ENCODE data around the gene TMX2.
"Not testable (repeated sequence)": the region's sequence is repeated elsewhere in the genome, so short reads cannot be mapped to it uniquely, and the experiment has no call there.

The TMX2 gene

DNA sequence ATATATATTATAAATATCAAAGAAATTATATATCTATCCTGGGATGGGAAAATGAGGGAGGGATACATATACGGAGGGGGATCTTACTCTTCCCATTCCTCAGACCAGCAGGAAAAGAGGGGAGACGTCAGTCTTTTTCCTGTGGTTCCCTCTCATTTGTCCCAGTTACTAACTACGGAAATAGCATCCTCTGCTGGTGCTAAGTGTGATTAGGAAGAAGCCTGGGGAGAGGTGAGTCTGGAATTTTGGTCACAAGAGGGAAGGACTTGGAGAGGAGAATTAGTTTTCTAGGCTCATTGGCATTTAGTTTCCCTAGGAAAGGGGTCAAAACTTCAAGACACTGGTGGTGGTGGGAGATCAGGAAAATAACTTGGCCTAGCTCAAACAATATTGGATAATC is 12.0 kb upstream of the TMX2 start:
- H3K27ac Mint-ChIP-seq, result no peak overlapping the region
- no peaks in the 10 kb centered on the region for H3K9me3 Mint-ChIP-seq
- DNase-seq (ENCODE audit: low spot score in 2 of 2), result no peak
- H3K4me3 Mint-ChIP-seq, result no peak overlapping the region
- ATAC-seq, result no peak
- peaks cover 100% of the 10 kb centered on the region for H3K36me3 Mint-ChIP-seq
- no peaks in the 10 kb centered on the region for H3K4me1 Mint-ChIP-seq

DNA sequence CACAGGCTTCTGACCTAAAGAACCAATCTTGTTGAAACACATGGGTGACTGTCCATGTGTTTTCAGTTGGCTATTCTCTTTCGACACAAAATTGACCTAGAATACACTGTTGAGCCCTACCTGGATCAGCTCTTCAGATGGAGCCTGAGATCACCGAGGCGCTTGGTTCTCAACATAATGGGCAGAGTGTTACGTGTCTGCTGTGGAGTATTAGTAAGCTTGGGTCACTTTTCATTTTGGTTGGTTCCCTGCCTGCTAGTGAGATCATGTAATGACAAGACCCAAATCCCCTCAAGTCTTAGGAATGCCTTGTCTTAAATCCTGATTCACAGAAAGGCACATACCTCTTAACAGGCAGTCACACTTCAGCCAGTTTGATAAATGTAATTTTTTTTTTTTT is 9.1 kb upstream of the TMX2 start:
- peak overlapping the region; percentile 61 for H3K27ac Mint-ChIP-seq
- no peaks in the 10 kb centered on the region for H3K9me3 Mint-ChIP-seq
- ATAC-seq (no peak), DNase-seq (ENCODE audit: low spot score in 2 of 2) (no peak)
- no peak overlapping the region for H3K4me3 Mint-ChIP-seq
- no peaks in the 10 kb centered on the region for H3K4me1 Mint-ChIP-seq
- H3K36me3 Mint-ChIP-seq, result peaks cover 98% of the 10 kb centered on the region

DNA sequence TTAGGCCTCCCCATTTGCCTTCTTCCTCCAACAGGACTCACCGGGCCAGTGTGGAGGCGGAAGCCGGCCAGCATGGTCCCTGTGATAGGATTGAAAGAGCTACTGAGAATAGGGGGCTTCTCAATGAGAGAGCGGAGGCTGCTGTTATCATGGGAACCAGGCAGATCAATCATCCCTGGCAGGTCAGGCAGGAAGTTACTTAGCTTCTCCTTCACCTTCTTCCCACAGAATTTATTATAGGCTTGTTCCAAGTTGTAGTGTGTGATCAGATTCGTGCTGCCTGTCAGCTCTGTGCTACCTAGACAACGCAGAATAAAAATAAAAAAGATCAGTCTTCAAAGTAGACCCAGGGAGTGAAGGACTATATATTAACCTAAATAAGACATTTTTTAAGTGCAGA is 7.5 kb upstream of the TMX2 start:
- Mint-ChIP-seq H3K36me3 (peaks cover 96% of the 10 kb centered on the region), H3K9me3 (no peaks in the 10 kb centered on the region), H3K27ac (peak overlapping the region; percentile 2), H3K4me3 (no peak overlapping the region), H3K4me1 (peaks cover 5% of the 10 kb centered on the region)
- DNase-seq (ENCODE audit: low spot score in 2 of 2), result no peak
- no peak for ATAC-seq

DNA sequence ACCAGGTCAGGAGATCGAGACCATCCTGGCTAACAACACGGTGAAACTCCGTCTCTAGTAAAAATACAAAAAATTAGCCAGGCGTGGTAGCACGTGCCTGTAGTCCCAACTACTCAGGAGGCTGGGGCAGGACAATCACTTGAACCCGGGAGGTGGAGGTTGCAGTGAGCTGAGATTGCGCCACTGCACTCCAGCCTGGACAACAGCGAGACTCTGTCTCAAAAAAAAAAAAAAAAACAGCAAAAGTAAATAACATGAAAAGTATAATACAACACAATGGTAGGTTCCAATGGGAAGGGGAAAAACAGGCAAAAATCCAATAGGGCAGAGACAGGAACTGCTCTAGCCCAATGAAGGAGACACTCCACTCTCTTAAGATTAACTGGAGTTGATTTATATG is 7.0 kb upstream of the TMX2 start:
- ATAC-seq; DNase-seq (ENCODE audit: low spot score in 2 of 2); H3K4me3 Mint-ChIP-seq; H3K27ac Mint-ChIP-seq; H3K9me3 Mint-ChIP-seq: not testable (repeated sequence)
- peaks cover 91% of the 10 kb centered on the region for H3K36me3 Mint-ChIP-seq
- H3K4me1 Mint-ChIP-seq, result peaks cover 10% of the 10 kb centered on the region

DNA sequence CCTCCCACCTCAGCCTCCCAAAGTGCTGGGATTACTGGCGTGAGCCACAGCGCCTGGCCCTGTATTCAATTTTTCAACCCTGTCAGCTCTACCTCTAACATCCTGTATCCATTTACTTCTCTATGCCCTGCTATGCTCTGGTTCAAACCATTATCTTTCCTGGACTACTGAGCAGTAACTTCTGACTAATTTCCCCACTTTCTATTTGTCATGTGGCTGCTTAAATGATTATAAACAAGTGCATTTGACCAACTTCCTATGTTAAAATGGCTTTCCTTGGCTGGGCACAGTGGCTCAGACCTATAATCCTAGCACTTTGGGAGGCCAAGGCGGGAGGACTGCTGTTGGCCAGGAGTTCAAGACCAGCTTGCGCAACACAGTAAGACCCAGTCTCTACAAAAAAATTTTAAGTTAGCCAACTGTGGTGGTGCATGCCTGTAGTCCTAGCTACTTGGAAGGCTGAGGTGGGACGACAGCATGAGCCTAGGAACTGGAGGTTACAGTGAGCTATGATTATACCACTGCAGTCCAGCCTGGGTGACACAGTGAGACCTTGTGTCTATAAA is 2.5 kb upstream of the TMX2 start:
- Mint-ChIP-seq H3K4me1 (peaks cover 39% of the 10 kb centered on the region), H3K4me3 (peak overlapping the region; percentile 95), H3K36me3 (peaks cover 71% of the 10 kb centered on the region)

DNA sequence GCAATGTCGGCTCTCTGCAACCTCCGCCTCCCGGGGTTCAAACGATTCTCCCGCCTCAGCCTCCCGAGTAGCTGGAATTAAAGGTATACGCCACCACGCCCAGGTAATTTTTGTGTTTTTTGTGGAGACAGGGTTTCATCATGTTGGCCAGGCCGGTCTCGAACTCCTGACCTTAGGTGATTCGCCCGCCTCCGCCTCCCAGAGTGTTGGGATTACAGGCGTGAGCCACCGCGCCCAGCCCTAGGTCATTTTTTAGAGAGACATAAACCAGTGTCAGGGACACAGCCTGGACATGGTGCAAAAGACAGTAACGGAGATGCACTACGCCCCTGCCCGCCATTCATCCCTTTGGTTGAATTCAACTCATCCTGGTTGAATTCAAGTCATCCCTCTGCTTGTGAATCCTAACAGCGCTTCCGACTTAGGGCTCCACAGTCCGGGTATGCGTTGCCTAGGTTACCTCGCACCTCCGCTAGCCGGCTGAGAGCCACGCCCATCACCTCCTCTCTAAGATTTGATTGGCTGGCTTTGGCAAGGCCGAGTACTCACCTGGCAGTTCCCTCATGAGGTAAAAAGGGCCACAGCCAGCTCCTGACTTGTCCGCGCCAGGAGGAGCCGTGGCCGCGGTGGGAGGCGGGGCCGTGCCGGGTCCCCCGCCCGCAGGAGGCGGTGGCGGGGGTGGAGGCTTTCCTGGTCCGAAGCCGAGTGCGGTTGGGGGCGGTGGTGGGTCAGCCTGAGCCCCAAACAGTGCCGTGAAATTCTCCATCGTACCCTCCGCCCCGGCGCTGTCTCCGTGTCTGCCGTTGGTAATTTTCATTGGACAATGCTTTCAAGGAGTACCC is 758 bp upstream of the TMX2 start, which contains the start of gene MED19:
Gene MED19 (minus strand): TSS at position 802 of the 842 bp plus-strand sequence. CDS start 36 bp downstream, at position 766.
- ATAC-seq, result peak; percentile 65
- Mint-ChIP-seq H3K4me1 (peaks cover 39% of the 10 kb centered on the region), H3K4me3 (peak within 1 kb of the TSS; percentile 95), H3K9me3 (no peaks in the 10 kb centered on the region), H3K36me3 (peaks cover 53% of the 10 kb centered on the region), H3K27ac (peak within 1 kb of the TSS; percentile 96)
- peak; percentile 58 to 91 for DNase-seq (ENCODE audit: low spot score in 2 of 2)

More for the DNA sequence above, 2.5 kb upstream of the TMX2 start:
- peak overlapping the region; percentile 16 for H3K27ac Mint-ChIP-seq
- ATAC-seq (peak; percentile 12), DNase-seq (ENCODE audit: low spot score in 2 of 2) (peak in 1 of 2 donors; percentile 60)
- no peaks in the 10 kb centered on the region for H3K9me3 Mint-ChIP-seq

DNA sequence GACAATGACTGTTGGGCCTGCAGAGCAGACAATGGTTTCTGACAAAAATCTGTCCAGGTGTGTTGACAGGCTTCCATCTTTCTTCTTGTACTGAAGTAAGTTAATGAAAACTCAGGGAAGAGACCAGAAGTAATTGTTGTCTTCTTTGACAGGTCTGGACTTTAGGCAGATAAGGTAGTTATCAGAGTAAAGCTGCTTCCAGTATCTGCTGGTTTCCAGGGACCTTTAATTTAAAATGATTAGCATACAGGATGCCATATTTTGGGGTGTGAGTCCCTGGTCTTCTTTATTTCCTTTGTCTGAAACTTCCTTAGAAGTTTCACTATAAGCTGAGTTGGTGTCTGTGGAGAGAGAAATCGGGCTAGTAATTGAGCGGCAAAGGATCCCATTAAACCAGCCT is 1.4 kb downstream of the TMX2 start:
- ATAC-seq (no peak), DNase-seq (ENCODE audit: low spot score in 2 of 2) (no peak)
- Mint-ChIP-seq H3K36me3 (peaks cover 46% of the 10 kb centered on the region), H3K4me1 (peaks cover 45% of the 10 kb centered on the region), H3K27ac (peak overlapping the region; percentile 96), H3K9me3 (no peaks in the 10 kb centered on the region), H3K4me3 (peak overlapping the region; percentile 95)

DNA sequence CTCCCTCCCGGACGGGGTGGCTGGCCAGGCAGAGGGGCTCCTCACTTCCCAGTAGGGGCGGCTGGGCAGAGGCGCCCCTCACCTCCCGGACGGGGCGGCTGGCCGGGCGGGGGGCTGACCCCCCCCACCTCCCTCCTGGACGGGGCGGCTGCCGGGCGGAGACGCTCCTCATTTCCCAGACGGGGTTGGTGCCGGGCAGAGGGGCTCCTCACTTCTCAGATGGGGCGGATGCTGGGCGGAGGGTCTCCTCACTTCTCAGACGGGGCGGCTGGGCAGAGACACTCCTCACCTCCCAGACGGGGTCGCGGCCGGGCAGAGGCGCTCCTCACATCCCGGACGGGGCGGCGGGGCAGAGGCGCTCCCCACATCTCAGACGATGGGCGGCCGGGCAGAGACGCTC is 4.3 kb downstream of the TMX2 start:
- not testable (repeated sequence) for ATAC-seq; DNase-seq (ENCODE audit: low spot score in 2 of 2); H3K4me3 Mint-ChIP-seq; H3K9me3 Mint-ChIP-seq; H3K27ac Mint-ChIP-seq
- Mint-ChIP-seq H3K4me1 (peaks cover 23% of the 10 kb centered on the region), H3K36me3 (peaks cover 55% of the 10 kb centered on the region)

DNA sequence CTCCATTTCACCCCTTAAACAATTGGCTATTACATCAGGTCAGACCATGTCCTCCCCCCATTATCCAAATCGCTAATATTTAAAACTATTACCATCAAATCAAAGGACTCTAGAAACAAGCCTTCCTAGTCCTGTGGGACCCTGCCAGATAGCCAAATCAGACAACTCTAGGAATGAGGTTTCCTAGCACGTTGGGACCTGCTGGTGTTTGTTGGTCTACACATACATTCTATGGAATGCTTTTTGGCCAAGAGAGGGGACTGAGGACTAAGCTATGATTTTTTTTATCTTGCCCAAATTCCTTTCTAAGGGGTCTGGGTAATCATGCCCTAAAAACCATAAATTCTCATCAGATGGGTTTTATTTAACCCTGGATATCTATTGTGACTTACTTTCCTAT is 14.8 kb downstream of the TMX2 start:
- no peak overlapping the region for H3K4me3 Mint-ChIP-seq
- peaks cover 47% of the 10 kb centered on the region for H3K36me3 Mint-ChIP-seq
- H3K4me1 Mint-ChIP-seq, result peaks cover 6% of the 10 kb centered on the region
- peak overlapping the region; percentile 81 for H3K27ac Mint-ChIP-seq
- no peak for ATAC-seq
- DNase-seq (ENCODE audit: low spot score in 2 of 2), result no peak
- H3K9me3 Mint-ChIP-seq, result no peaks in the 10 kb centered on the region

DNA sequence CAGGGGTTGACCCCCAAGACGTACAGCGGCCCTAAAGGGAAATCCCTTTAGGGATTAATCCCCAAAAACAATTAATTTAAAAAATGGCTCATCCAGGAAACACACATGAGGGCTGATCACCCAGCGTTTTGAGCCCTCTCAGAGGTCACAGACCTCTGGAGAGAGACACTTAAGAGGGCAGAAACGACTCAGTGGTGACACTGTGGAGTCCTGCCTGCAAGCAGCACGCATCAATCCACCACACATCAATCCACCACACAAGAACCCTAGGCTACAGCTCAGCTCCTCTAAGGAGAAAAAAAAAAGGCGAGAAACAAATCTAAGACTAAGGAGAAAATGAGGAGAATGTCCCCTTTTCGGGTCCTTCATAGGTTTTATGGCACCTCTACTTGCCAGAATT is 16.4 kb downstream of the TMX2 start:
- ATAC-seq (peak; percentile 28), DNase-seq (ENCODE audit: low spot score in 2 of 2) (no peak)
- Mint-ChIP-seq H3K36me3 (peaks cover 44% of the 10 kb centered on the region), H3K9me3 (no peaks in the 10 kb centered on the region), H3K4me3 (no peak overlapping the region), H3K27ac (peak overlapping the region; percentile 81), H3K4me1 (peaks cover 6% of the 10 kb centered on the region)

DNA sequence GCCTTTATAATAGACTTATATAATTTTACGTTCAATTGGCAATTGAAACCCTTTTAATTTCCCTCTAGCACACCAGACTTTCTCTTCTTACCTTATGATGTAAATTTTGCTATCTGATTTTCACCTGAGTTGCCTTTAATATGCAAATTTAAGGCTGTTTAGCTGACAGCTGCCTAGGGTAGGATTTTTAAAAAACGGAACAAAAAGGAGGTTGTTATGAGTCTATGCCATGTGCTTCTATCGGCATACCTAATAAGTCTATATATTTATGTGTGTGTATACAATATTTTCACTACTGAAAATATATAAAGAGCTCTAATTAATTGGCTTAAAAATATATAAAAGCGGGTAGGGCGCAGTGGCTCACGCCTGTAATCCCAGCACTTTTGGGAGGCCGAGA is 17.1 kb downstream of the TMX2 start:
- Mint-ChIP-seq H3K4me1 (peaks cover 6% of the 10 kb centered on the region), H3K27ac (peak overlapping the region; percentile 81), H3K36me3 (peaks cover 44% of the 10 kb centered on the region), H3K4me3 (no peak overlapping the region), H3K9me3 (no peaks in the 10 kb centered on the region)
- DNase-seq (ENCODE audit: low spot score in 2 of 2) (no peak), ATAC-seq (no peak)

DNA sequence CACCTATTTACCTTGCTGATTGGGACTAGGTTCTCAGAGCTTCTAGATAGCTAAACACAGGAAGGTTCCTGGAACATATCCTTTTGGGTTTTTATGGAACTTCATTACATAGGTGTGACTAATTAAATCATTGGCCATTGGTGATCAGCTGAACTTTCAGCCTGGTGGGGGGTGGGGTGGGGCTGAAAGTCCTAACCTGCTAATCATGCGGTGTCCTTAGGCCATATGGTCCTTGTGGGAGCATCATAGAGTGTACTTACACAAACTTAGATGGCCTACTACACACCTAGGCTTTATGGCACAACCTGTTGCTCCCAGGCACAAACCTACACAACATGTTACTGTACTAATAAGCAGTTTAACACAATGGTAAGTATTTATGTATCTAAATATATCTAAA is 20.3 kb downstream of the TMX2 start:
- Mint-ChIP-seq H3K9me3 (no peaks in the 10 kb centered on the region), H3K27ac (peak overlapping the region; percentile 37), H3K4me1 (peaks cover 3% of the 10 kb centered on the region), H3K36me3 (peaks cover 59% of the 10 kb centered on the region), H3K4me3 (no peak overlapping the region)
- DNase-seq (ENCODE audit: low spot score in 2 of 2), result no peak
- no peak for ATAC-seq

DNA sequence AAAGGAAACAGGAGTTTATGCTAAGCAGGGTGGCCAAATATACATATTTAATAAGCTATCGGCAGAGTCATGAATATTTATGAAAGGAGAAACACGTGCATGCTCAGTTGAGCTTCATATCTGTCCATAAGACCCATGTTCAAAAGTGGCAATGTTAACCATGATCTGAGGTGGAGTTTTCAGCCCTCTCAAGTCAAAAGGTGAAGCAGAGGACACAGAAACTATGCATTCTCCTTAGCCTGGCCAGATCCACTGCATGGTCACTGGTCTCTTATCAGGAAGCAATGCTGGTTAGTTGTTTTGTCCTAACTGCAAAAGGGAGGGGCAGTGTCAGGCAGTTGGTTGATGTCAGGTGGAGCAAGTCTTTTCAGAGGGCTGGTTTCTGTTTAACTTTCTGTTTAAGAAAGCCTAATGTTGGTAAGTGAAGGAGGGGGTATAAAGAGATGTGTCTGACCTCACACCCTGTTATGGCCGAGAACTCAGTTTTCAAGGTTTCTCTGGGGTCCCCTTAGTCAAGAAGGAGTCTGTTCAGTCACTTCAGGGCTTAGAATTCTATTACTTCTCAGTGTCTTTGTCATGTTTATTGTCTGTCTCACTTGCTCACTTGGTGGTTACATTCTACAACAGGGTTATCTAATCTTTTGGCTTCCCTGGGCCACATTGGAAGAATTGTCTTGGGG is 23.4 kb downstream of the TMX2 start:
- Mint-ChIP-seq H3K9me3 (no peaks in the 10 kb centered on the region), H3K4me1 (peaks cover under 1% of the 10 kb centered on the region), H3K4me3 (no peak overlapping the region), H3K36me3 (peaks cover 71% of the 10 kb centered on the region), H3K27ac (peak overlapping the region; percentile 55)
- DNase-seq (ENCODE audit: low spot score in 2 of 2) (no peak), ATAC-seq (no peak)

DNA sequence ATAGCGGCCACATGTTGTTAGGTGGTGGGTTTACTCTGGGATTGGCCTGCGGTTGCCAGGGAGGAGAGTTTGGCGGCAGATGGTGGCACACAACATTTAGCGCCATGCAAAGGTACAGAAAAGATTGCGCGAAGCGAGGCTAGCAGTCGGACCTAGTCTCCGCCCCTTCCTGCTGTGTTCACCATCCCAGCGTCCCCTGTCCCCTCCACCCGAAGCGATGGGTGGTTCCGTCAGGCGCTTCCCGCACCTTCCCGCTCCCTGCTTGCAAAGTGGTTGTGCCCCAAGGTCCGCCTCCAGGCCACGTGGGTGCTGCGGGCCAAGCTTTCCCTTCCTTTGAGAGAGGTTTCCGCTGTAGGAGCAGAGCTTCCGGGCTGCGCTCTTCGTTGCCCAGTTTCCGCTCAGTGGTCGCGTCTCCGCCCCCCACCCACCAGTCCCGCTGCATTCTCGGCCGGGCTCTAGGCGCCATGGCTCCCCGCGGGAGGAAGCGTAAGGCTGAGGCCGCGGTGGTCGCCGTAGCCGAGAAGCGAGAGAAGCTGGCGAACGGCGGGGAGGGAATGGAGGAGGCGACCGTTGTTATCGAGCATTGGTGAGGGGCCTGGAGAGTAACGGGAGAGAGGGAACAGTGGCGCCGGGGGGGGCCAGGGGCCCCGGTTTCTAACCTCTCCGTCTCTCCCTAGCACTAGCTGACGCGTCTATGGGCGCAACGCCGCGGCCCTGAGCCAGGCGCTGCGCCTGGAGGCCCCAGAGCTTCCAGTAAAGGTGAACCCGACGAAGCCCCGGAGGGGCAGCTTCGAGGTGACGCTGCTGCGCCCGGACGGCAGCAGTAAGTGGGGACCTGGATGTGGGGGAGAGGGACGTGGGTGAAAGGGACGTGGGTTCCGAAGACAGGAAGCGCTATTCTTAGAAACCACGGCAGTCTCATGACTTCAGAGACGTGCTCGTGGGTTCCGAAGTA is 29.0 kb downstream of the TMX2 start, which contains the start of gene SELENOH:
Gene SELENOH (plus strand): TSS at position 360 of the 955 bp plus-strand sequence. CDS start 105 bp downstream, at position 465.
- ATAC-seq (peak; percentile 93), DNase-seq (ENCODE audit: low spot score in 2 of 2) (peak; percentile 83 to 97)
- Mint-ChIP-seq H3K27ac (peak within 1 kb of the TSS; percentile 98), H3K4me1 (peaks cover 41% of the 10 kb centered on the region), H3K36me3 (peaks cover 88% of the 10 kb centered on the region), H3K9me3 (no peaks in the 10 kb centered on the region), H3K4me3 (peak within 1 kb of the TSS; percentile 95)

Data from stimulated activated effector memory CD8-positive, alpha-beta T cell treated with anti-CD3 and anti-CD28 coated beads, Interleukin-12 subunit alpha, Interleukin-12 subunit beta, amount 100 ng/mL, for 72 hours (primary cell).